CD14-positive monocyte (primary cell): ENCODE data around the gene KDM2A. TPM values are rescaled to one million over a fixed set of nuclear protein-coding genes. Genes with fewer than 3 reads are reported as not detected.
A peak's percentile ranks its signal among the peaks of the same experiment; 100 is the strongest.
"Not testable (repeated sequence)": the region's sequence is repeated elsewhere in the genome, so short reads cannot be mapped to it uniquely, and the experiment has no call there.

Experiments used
- DNase-seq, 3 donors: peaks; one replicate each; pipeline ENCODE4 v3.0.0-alpha.2; 2011 to 2022
- H2AFZ ChIP-seq: 2 replicates; pipeline ENCODE4 v1.6.0; 2012; ENCODE audit warnings: mild to moderate bottlenecking, low read depth, low read length, inconsistent platforms; ENCODE audit not compliant: insufficient read depth, poor library complexity, severe bottlenecking
- H3K27ac ChIP-seq, 2 donors: 1 replicate in 1 of 2; 2 replicates in 1 of 2; pipeline ENCODE4 v1.5.1; 2012 to 2013; ENCODE audit warnings: low read length in 2 of 2, control low read depth in 1 of 2, inconsistent platforms in 1 of 2, low read depth in 1 of 2, mild to moderate bottlenecking in 1 of 2
- H3K27me3 ChIP-seq, 2 donors: one replicate each; pipeline versions ENCODE4 v1.6.0 to v1.6.1; 2011 to 2013; ENCODE audit warnings: low read length in 2 of 2; ENCODE audit not compliant: control insufficient read depth in 2 of 2, insufficient read depth in 2 of 2
- H3K36me3 ChIP-seq, 2 donors: replicated peaks in 1 of 2; 1 replicate in 1 of 2; 2 replicates in 1 of 2; pipeline versions ENCODE4 v1.5.1 to v1.6.1; 2012 to 2013; ENCODE audit warnings: low read length in 2 of 2, control low read depth in 1 of 2, inconsistent platforms in 1 of 2, mild to moderate bottlenecking in 1 of 2; ENCODE audit not compliant: insufficient read depth in 2 of 2, control insufficient read depth in 1 of 2
- H3K4me1 ChIP-seq, 2 donors: 1 replicate in 1 of 2; 2 replicates in 1 of 2; pipeline versions ENCODE4 v1.5.1 to v1.6.1; 2012 to 2013; ENCODE audit warnings: low read length in 2 of 2, control low read depth in 1 of 2, inconsistent platforms in 1 of 2, mild to moderate bottlenecking in 1 of 2, moderate library complexity in 1 of 2; ENCODE audit not compliant: insufficient read depth in 2 of 2, control insufficient read depth in 1 of 2
- H3K4me2 ChIP-seq: replicated peaks from 2 replicates; pipeline ENCODE3; 2012; ENCODE audit warnings: low read length, moderate library complexity, mild to moderate bottlenecking; ENCODE audit not compliant: poor library complexity, severe bottlenecking; ENCODE audit errors: extremely low read depth
- H3K4me3 ChIP-seq, 3 experiments: fragments of 200-600 bp in 1 of 3; sonication (generic) in 1 of 3; replicated peaks in 1 of 3; 1 replicate in 2 of 3; 2 replicates in 1 of 3; pipeline ENCODE4 v1.5.1; 2011 to 2013; ENCODE audit warnings: low read length in 3 of 3, mild to moderate bottlenecking in 3 of 3, control low read depth in 2 of 3, low read depth in 2 of 3, inconsistent platforms in 1 of 3, moderate library complexity in 1 of 3
- H3K79me2 ChIP-seq: 2 replicates; pipeline ENCODE4 v1.6.0; 2012; ENCODE audit warnings: mild to moderate bottlenecking, control low read depth, inconsistent platforms, low read length, moderate library complexity; ENCODE audit not compliant: insufficient read depth
- H3K9ac ChIP-seq: 2 replicates; pipeline ENCODE4 v1.6.0; 2017; ENCODE audit warnings: low read length, mild to moderate bottlenecking; ENCODE audit not compliant: insufficient read depth, poor library complexity, severe bottlenecking
- H3K9me3 ChIP-seq, 2 donors: replicated peaks in 1 of 2; 1 replicate in 1 of 2; 2 replicates in 1 of 2; pipeline versions ENCODE4 v1.5.1 to v1.6.1; 2012 to 2013; ENCODE audit warnings: low read length in 2 of 2, control low read depth in 1 of 2; ENCODE audit not compliant: control insufficient read depth in 1 of 2, insufficient read depth in 1 of 2
- H4K20me1 ChIP-seq: 2 replicates; pipeline ENCODE4 v1.6.0; 2012; ENCODE audit warnings: mild to moderate bottlenecking, low read length, control low read depth, moderate library complexity; ENCODE audit not compliant: insufficient read depth
- H3K27ac Mint-ChIP-seq, 7 donors: one replicate each; pipeline ENCODE4 v1.8.0; 2020; ENCODE audit warnings: mild to moderate bottlenecking in 7 of 7, mixed read lengths in 7 of 7, moderate library complexity in 6 of 7, inconsistent platforms in 2 of 7
- H3K27me3 Mint-ChIP-seq, 3 donors: one replicate each; pipeline ENCODE4 v1.8.0; 2021 to 2022; ENCODE audit warnings: low read depth in 3 of 3, mild to moderate bottlenecking in 3 of 3, mixed read lengths in 3 of 3, moderate library complexity in 3 of 3, inconsistent platforms in 1 of 3
- H3K36me3 Mint-ChIP-seq, 2 donors: one replicate each; pipeline ENCODE4 v1.8.0; 2020; ENCODE audit warnings: mixed read lengths in 2 of 2, inconsistent platforms in 1 of 2, mild to moderate bottlenecking in 1 of 2
- H3K4me1 Mint-ChIP-seq: one replicate; pipeline ENCODE4 v1.8.0; 2020; ENCODE audit warnings: mild to moderate bottlenecking, mixed read lengths
- H3K4me3 Mint-ChIP-seq, 2 donors: one replicate each; pipeline ENCODE4 v1.8.0; 2020; ENCODE audit warnings: mild to moderate bottlenecking in 2 of 2, mixed read lengths in 2 of 2, moderate library complexity in 1 of 2
- H3K9me3 Mint-ChIP-seq, 7 donors: one replicate each; pipeline ENCODE4 v1.8.0; 2020 to 2022; ENCODE audit warnings: mixed read lengths in 7 of 7, mild to moderate bottlenecking in 6 of 7, moderate library complexity in 6 of 7, inconsistent platforms in 2 of 7
- WGBS: methylation state at CpG from one replicate; pipeline ENCODE4 v1.1.5; 2013; ENCODE audit warnings: missing lambda C conversion rate; ENCODE audit not compliant: insufficient coverage; 5-methylcytosine and 5-hydroxymethylcytosine counted together
- intact Hi-C, 2 donors: fragments of 100-400 bp; cut with micrococcal nuclease; formaldehyde crosslinking; loops; one replicate each; pipeline versions ENCODE4 v1.15.0 to v1.15.1; 2023
- polyA plus RNA-seq, 3 donors: library from polyadenylated mRNA; depleted of rRNA in 1 of 3; unstranded in 2 of 3; stranded (reverse) in 1 of 3; fragments of 300-500 nt in 2 of 3; fragments of >200 nt in 1 of 3; fragmentation: Illumina TruSeq in 2 of 3; gene quantifications; 1 replicate in 2 of 3; 2 replicates in 1 of 3; pipeline ENCODE4 v1.2.3, GENCODE V29; 2012 to 2021
- TF ChIP-seq, protein P1 (sequence below): fragments of 200-600 bp; IDR thresholded peaks from one replicate; pipeline ENCODE4 v1.8.0; 2022; ENCODE audit warnings: antibody characterized with exemption, mild to moderate bottlenecking

KDM2A gene
- polyA plus RNA-seq, 3 donors = 2.6 to 98.9 (median 3.9) TPM

DNA sequence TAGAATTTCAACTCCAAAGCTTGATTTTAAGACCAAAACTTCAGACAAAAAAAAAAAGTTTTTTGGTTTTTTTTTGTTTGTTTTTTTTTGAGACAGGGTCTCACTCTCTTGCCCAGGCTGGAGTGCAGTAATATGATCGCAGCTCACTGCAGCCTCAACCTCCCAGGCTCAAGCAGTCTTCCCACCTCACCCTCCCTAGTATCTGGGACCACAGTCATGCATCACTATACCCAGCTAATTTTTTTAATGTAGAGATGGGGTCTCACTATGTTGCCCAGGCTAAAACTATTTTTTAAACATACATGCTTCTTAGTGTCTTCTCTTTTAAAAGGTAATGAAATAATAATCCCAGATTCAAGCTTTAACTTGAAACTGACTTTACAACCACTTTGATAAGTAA, 111.8 kb downstream of the KDM2A start:
- Histone ChIP-seq H3K36me3 (peaks cover 64 to 96% of the 10 kb centered on the region in 2 donors), H3K9me3 (no peaks in the 10 kb centered on the region), H2AFZ (no peak overlapping the region), H3K27me3 (no peaks in the 10 kb centered on the region), H3K4me2 (no peak overlapping the region), H3K4me1 (no peaks in the 10 kb centered on the region), H3K9ac (no peak overlapping the region), H3K27ac (peak overlapping the region in 1 of 2 donors; percentile 23), H3K79me2 (peaks cover 51% of the 10 kb centered on the region), H3K4me3 (no peak overlapping the region), H4K20me1 (peaks cover 86% of the 10 kb centered on the region)
- H3K36me3 Mint-ChIP-seq = peaks cover 58 to 92% of the 10 kb centered on the region in 2 donors
- no peak for DNase-seq
- TF ChIP-seq, protein P1, sequence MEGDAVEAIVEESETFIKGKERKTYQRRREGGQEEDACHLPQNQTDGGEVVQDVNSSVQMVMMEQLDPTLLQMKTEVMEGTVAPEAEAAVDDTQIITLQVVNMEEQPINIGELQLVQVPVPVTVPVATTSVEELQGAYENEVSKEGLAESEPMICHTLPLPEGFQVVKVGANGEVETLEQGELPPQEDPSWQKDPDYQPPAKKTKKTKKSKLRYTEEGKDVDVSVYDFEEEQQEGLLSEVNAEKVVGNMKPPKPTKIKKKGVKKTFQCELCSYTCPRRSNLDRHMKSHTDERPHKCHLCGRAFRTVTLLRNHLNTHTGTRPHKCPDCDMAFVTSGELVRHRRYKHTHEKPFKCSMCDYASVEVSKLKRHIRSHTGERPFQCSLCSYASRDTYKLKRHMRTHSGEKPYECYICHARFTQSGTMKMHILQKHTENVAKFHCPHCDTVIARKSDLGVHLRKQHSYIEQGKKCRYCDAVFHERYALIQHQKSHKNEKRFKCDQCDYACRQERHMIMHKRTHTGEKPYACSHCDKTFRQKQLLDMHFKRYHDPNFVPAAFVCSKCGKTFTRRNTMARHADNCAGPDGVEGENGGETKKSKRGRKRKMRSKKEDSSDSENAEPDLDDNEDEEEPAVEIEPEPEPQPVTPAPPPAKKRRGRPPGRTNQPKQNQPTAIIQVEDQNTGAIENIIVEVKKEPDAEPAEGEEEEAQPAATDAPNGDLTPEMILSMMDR = no peak
- H3K27me3 Mint-ChIP-seq = peaks cover 0 to 3% (median 0%) of the 10 kb centered on the region in 3 donors
- peaks cover 4% of the 10 kb centered on the region for H3K4me1 Mint-ChIP-seq
- no peaks in the 10 kb centered on the region for H3K9me3 Mint-ChIP-seq
- intact Hi-C loops = loop anchor here in 1 of 2 donors (5.0 kb wide), 1 partner anchor 44 kb away; no protein-coding TSS in a partner anchor
- no peak overlapping the region for H3K27ac Mint-ChIP-seq
- no CpG with 5 or more reads among the region's 1 CpG for WGBS
- no peak overlapping the region for H3K4me3 Mint-ChIP-seq

DNA sequence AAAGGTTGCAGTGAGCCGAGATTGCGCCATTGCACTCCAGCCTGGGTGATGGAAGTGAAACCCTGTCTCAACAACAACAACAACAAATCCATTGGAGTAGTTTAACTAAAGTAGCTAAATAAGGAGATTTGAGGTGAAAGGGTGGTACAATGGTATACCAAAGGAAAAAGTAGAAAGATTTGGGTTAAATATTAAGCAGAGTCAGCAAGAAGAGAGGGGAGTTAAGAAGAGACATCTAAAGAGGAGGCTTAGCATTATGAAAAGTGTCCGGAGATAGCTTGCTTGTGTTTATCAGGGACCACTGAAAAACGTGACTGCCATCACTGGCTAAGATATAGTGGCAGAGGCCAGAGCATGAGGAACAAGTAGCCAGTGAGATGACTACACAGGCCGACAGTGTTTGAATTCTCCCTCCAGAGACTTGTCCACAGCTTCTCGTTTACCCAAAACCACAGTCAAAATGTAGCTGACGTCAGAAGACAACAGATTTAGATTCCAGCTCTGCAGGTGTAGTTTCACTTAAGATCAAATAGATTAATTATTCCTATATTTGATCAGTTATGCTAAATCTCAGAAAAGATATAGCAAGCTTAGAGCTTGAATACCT, 114.6 kb downstream of the KDM2A start:
- H3K27ac ChIP-seq = peak overlapping the region in 1 of 2 donors; percentile 7
- H3K4me3 Mint-ChIP-seq = no peak overlapping the region
- H3K9me3 ChIP-seq = no peaks in the 10 kb centered on the region
- H3K27ac Mint-ChIP-seq = peak overlapping the region in 5 of 7 donors; percentile 1 to 72 (median 48)
- no peaks in the 10 kb centered on the region for H3K9me3 Mint-ChIP-seq
- no peak overlapping the region for H3K4me2 ChIP-seq
- H3K36me3 Mint-ChIP-seq = peaks cover 39 to 78% of the 10 kb centered on the region in 2 donors
- no peaks in the 10 kb centered on the region for H3K27me3 ChIP-seq
- intact Hi-C loops = loop anchor here in 1 of 2 donors (5.0 kb wide), 1 partner anchor 46 kb away; no protein-coding TSS in a partner anchor
- H3K4me1 Mint-ChIP-seq = peaks cover 14% of the 10 kb centered on the region
- H3K79me2 ChIP-seq = peaks cover 76% of the 10 kb centered on the region
- peaks cover 0 to 2% (median 0%) of the 10 kb centered on the region in 3 donors for H3K27me3 Mint-ChIP-seq
- TF ChIP-seq, protein P1 = no peak
- H3K36me3 ChIP-seq = peaks cover 50 to 82% of the 10 kb centered on the region in 2 donors
- H3K4me1 ChIP-seq = peaks cover 5 to 6% of the 10 kb centered on the region in 2 donors
- no peak overlapping the region for H3K4me3 ChIP-seq
- peaks cover 92% of the 10 kb centered on the region for H4K20me1 ChIP-seq
- H3K9ac ChIP-seq = no peak overlapping the region
- no peak overlapping the region for H2AFZ ChIP-seq
- DNase-seq = no peak
- WGBS = 87% methylated on average over 3 of the region's 7 CpGs

DNA sequence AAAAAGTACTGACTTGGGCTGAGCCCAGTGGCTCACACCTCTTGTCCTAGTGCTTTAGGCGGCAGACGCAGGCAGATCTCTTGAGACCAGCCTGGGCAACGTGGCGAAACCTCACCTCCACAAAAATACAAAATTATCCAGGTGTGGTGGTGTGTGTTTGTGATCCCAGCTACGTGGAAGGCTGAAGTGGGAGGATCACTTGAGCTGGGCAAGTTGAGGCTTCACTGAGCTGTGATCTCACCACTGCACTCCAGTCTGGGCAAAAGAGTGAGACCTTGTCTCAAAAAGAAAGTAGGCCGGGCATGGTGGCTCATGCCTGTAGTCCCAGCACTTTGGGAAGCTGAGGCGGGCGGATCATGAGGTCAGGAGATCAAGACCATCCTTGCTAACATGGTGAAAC, 115.5 kb downstream of the KDM2A start:
- H3K27ac Mint-ChIP-seq = peak overlapping the region in 4 of 7 donors; percentile 27 to 70 (median 34)
- WGBS = 100% methylated on average over 1 of the region's 8 CpGs

More for the DNA sequence above, 115.5 kb downstream of the KDM2A start:
- not testable (repeated sequence) for H3K4me3 Mint-ChIP-seq, H3K4me3 ChIP-seq, H3K4me2 ChIP-seq, H3K9me3 Mint-ChIP-seq, H3K9ac ChIP-seq, H3K9me3 ChIP-seq, DNase-seq, H3K27me3 ChIP-seq, H2AFZ ChIP-seq, H3K27me3 Mint-ChIP-seq, H3K27ac ChIP-seq
- Mint-ChIP-seq H3K4me1 (peaks cover 22% of the 10 kb centered on the region), H3K36me3 (peaks cover 33 to 70% of the 10 kb centered on the region in 2 donors)
- peaks cover 93% of the 10 kb centered on the region for H4K20me1 ChIP-seq
- H3K4me1 ChIP-seq = peaks cover 13 to 15% of the 10 kb centered on the region in 2 donors
- intact Hi-C loops = loop anchor here in 1 of 2 donors (5.0 kb wide), 1 partner anchor 47 kb away; no protein-coding TSS in a partner anchor
- H3K79me2 ChIP-seq = peaks cover 80% of the 10 kb centered on the region
- H3K36me3 ChIP-seq = peaks cover 42 to 74% of the 10 kb centered on the region in 2 donors
